Natural killer cell (primary cell): Measurements from ENCODE around the gene LGR6. TPM values are rescaled to one million over a fixed set of nuclear protein-coding genes. Genes with fewer than 3 reads are reported as not detected.

Experiments used
- ATAC-seq, 3 donors: fragments of 150-1000 bp in 2 of 3; fragments of 200-7000 bp in 1 of 3; cut with Tn5 transposase; 1 replicate in 1 of 3; 2 replicates in 2 of 3; pipeline ENCODE4 v1.10.0; 2021; ENCODE audit warnings: mild to moderate bottlenecking in 2 of 3, moderate library complexity in 2 of 3
- DNase-seq, 2 donors: peaks; one replicate each; pipeline versions ENCODE4 v3.0.0 to v3.0.0-alpha.2; 2013 to 2021; ENCODE audit warnings: mixed read lengths in 1 of 2
- H3K27ac ChIP-seq: one replicate; pipeline ENCODE4 v1.5.1; 2013; ENCODE audit warnings: mild to moderate bottlenecking, low read length
- H3K27me3 ChIP-seq: one replicate; pipeline ENCODE4 v1.6.1; 2013; ENCODE audit warnings: low read length; ENCODE audit not compliant: control insufficient read depth, insufficient read depth
- H3K36me3 ChIP-seq: one replicate; pipeline ENCODE4 v1.6.1; 2013; ENCODE audit warnings: low read length; ENCODE audit not compliant: control insufficient read depth, insufficient read depth
- H3K4me1 ChIP-seq: one replicate; pipeline ENCODE4 v1.6.1; 2013; ENCODE audit warnings: low read length; ENCODE audit not compliant: control insufficient read depth, insufficient read depth
- H3K4me3 ChIP-seq: one replicate; pipeline ENCODE4 v1.5.1; 2013; ENCODE audit warnings: low read length
- H3K9me3 ChIP-seq: one replicate; pipeline ENCODE4 v1.6.1; 2013; ENCODE audit warnings: low read length; ENCODE audit not compliant: control insufficient read depth, insufficient read depth
- H3K27ac Mint-ChIP-seq, 2 donors: one replicate each; pipeline ENCODE4 v1.8.0; 2022; ENCODE audit warnings: mild to moderate bottlenecking in 2 of 2, mixed read lengths in 2 of 2, moderate library complexity in 1 of 2
- H3K27me3 Mint-ChIP-seq, 2 donors: one replicate each; pipeline ENCODE4 v1.8.0; 2022; ENCODE audit warnings: low read depth in 2 of 2, mixed read lengths in 2 of 2
- H3K36me3 Mint-ChIP-seq: one replicate; pipeline ENCODE4 v1.8.0; 2022; ENCODE audit warnings: mixed read lengths
- H3K4me1 Mint-ChIP-seq, 2 donors: one replicate each; pipeline ENCODE4 v1.8.0; 2022; ENCODE audit warnings: mixed read lengths in 2 of 2
- H3K4me3 Mint-ChIP-seq: one replicate; pipeline ENCODE4 v1.8.0; 2022; ENCODE audit warnings: mild to moderate bottlenecking, moderate library complexity, mixed read lengths
- H3K9me3 Mint-ChIP-seq, 2 donors: one replicate each; pipeline ENCODE4 v1.8.0; 2022; ENCODE audit warnings: mixed read lengths in 2 of 2
- CTCF ChIP-seq: fragments of 200-600 bp; IDR thresholded peaks from one replicate; pipeline ENCODE4 v1.8.0; 2022; ENCODE audit warnings: antibody characterized with exemption
- WGBS: methylation state at CpG from one replicate; pipeline ENCODE4 v1.1.7; 2013; ENCODE audit warnings: missing lambda C conversion rate; ENCODE audit not compliant: insufficient coverage; 5-methylcytosine and 5-hydroxymethylcytosine counted together
- intact Hi-C: fragments of 100-400 bp; cut with micrococcal nuclease; formaldehyde crosslinking; loops from one replicate; pipeline ENCODE4 v1.14.2; 2022
- total RNA-seq, 4 donors: library from RNA; stranded (reverse); fragments of 120-200 nt in 1 of 4; gene quantifications; one replicate each; pipeline versions ENCODE4 v1.2.3 to v1.2.4, GENCODE V29; 2013 to 2022

LGR6 gene
- total RNA-seq, 3 donors from 2014 or later (not counting 1 experiment from before 2014, with no cell fraction given), result 58.3 to 65.2 (median 60.9) TPM

DNA sequence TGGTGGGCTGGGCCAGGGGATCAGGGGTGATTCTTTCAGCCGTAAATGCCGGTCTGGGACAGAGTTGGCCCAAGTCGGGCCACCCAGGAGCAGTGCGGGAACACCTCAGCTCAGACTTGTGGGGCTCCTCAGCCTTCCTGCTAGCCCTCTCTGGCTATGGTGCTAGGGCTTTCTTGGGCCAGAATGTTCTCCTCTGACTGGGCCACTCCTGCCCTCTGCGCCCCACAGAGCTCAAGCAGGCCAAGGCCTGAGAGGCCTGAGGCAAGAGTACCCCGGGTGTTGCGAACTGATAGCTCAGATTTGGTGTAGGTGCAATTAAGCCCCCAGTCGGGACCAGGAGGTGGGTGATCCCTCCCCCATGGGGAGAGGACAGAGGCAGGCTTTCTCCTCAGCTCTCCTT is 51.8 kb downstream of the LGR6 start:
- no peak for DNase-seq

DNA sequence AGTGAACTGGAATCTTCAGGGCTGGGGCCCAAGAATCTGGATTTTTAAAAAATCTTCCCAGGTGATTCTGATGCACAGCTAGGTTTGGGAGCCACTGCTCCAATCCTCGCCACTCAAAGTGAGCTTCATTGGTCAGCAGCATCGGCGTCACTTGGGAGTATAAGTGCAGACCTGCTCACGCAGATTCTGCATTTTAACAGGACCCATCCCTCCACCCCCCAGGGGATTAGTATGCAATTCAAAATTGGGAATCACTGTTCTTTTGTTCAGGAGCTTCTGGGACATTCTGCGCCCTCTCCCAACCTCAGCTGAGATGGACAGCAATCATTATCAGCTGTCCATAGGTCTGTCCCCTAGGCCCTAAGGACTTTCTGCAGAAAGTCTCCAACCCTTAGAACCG is 53.5 kb downstream of the LGR6 start:
- Mint-ChIP-seq H3K36me3 (no peaks in the 10 kb centered on the region), H3K4me3 (no peak overlapping the region), H3K9me3 (no peaks in the 10 kb centered on the region), H3K27ac (no peak overlapping the region), H3K27me3 (no peaks in the 10 kb centered on the region), H3K4me1 (peaks cover 0 to 5% of the 10 kb centered on the region in 2 donors)
- intact Hi-C loops, result no loop called here
- Histone ChIP-seq H3K4me3 (no peak overlapping the region), H3K9me3 (no peaks in the 10 kb centered on the region), H3K36me3 (no peaks in the 10 kb centered on the region), H3K4me1 (no peaks in the 10 kb centered on the region), H3K27me3 (no peaks in the 10 kb centered on the region), H3K27ac (no peak overlapping the region)
- WGBS, result 94% methylated on average over 6 of the region's 6 CpGs
- TF ChIP-seq CTCF, result no peak
- no peak for ATAC-seq
- no peak for DNase-seq

More for the DNA sequence above, 51.8 kb downstream of the LGR6 start:
- H3K4me1 Mint-ChIP-seq, result peaks cover 0 to 5% of the 10 kb centered on the region in 2 donors
- Histone ChIP-seq H3K4me1 (no peaks in the 10 kb centered on the region), H3K9me3 (no peaks in the 10 kb centered on the region), H3K27me3 (no peaks in the 10 kb centered on the region), H3K27ac (no peak overlapping the region), H3K36me3 (no peaks in the 10 kb centered on the region), H3K4me3 (no peak overlapping the region)
- 92% methylated on average over 8 of the region's 8 CpGs for WGBS
- H3K36me3 Mint-ChIP-seq, result no peaks in the 10 kb centered on the region
- H3K27ac Mint-ChIP-seq, result no peak overlapping the region
- no peak overlapping the region for H3K4me3 Mint-ChIP-seq
- intact Hi-C loops, result no loop called here
- H3K27me3 Mint-ChIP-seq, result no peaks in the 10 kb centered on the region
- H3K9me3 Mint-ChIP-seq, result no peaks in the 10 kb centered on the region
- ATAC-seq, result no peak
- no peak for TF ChIP-seq CTCF

GRCh38 chr1:202247837-202248795 is 54.5 kb downstream of the LGR6 start:
- ATAC-seq (no peak), DNase-seq (no peak)
- no peaks in the 10 kb centered on the region for H3K9me3 ChIP-seq
- no peaks in the 10 kb centered on the region for H3K9me3 Mint-ChIP-seq
- no peaks in the 10 kb centered on the region for H3K36me3 Mint-ChIP-seq
- WGBS, result 66% methylated on average over 19 of the region's 20 CpGs
- H3K4me3 ChIP-seq, result no peak overlapping the region
- no peak overlapping the region for H3K27ac ChIP-seq
- no peak for TF ChIP-seq CTCF
- peaks cover 0 to 5% of the 10 kb centered on the region in 2 donors for H3K4me1 Mint-ChIP-seq
- no peaks in the 10 kb centered on the region for H3K36me3 ChIP-seq
- no peak overlapping the region for H3K27ac Mint-ChIP-seq
- no peaks in the 10 kb centered on the region for H3K27me3 Mint-ChIP-seq
- H3K4me3 Mint-ChIP-seq, result no peak overlapping the region
- intact Hi-C loops, result no loop called here
- H3K4me1 ChIP-seq, result no peaks in the 10 kb centered on the region
- no peaks in the 10 kb centered on the region for H3K27me3 ChIP-seq
